SHP77 (cell line): Measurements from ENCODE around the gene TMEM63C.

Source experiments
- DNase-seq, 2 experiments: peaks; one replicate each; lab custom pipeline; 2025; lab: John Stamatoyannopoulos, UW

The TMEM63C gene, protein sequence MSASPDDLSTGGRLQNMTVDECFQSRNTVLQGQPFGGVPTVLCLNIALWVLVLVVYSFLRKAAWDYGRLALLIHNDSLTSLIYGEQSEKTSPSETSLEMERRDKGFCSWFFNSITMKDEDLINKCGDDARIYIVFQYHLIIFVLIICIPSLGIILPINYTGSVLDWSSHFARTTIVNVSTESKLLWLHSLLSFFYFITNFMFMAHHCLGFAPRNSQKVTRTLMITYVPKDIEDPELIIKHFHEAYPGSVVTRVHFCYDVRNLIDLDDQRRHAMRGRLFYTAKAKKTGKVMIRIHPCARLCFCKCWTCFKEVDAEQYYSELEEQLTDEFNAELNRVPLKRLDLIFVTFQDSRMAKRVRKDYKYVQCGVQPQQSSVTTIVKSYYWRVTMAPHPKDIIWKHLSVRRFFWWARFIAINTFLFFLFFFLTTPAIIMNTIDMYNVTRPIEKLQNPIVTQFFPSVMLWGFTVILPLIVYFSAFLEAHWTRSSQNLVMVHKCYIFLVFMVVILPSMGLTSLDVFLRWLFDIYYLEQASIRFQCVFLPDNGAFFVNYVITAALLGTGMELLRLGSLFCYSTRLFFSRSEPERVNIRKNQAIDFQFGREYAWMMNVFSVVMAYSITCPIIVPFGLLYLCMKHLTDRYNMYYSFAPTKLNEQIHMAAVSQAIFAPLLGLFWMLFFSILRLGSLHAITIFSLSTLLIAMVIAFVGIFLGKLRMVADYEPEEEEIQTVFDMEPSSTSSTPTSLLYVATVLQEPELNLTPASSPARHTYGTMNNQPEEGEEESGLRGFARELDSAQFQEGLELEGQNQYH

DNA sequence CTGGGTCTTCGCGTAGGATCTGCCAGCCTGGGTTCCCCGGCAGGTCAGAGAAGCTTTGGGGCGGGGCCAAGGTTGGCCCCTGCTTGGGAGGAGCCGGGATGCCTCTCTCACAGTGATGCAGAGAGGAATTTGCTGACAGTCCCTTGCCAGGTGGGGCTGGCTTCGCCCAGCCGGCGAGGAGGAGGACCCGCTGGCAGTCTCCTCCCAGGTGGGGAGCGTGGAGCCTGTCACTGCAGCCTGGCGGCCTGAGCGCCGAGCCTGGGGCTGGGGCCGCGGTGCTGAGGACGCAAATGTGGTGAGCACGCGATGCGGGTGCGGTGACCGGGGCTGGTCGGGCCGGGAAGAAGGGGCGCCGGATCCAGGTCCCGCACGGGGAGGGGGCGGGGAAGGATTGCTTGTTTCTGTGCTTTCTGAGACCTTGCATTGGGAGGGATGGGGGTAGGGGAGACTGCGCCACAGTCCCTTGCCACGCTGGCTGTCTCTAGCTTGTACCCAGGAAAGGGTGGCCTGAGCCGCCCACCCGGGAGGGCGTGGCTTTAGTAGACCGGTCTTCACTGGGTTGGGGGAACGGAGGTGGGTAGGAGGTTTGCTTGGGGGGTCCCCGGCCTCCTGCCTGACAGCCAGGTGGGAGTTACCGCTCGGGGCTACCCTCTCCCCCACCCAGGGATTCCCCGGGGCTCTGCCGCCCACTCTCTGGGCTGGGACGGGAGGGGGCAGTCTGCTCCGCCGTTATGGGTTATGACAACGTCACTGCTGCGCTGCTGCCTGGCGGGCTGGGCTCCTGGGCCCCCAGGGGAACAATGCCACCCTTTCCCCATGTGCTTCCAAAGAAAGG lies at the start of gene TMEM63C:
Gene TMEM63C, plus strand, starts transcription at position 196 of the 835 bp plus-strand sequence. CDS start 37,016 bp downstream, outside the sequence.
- DNase-seq, result peak; percentile 96 to 98

DNA sequence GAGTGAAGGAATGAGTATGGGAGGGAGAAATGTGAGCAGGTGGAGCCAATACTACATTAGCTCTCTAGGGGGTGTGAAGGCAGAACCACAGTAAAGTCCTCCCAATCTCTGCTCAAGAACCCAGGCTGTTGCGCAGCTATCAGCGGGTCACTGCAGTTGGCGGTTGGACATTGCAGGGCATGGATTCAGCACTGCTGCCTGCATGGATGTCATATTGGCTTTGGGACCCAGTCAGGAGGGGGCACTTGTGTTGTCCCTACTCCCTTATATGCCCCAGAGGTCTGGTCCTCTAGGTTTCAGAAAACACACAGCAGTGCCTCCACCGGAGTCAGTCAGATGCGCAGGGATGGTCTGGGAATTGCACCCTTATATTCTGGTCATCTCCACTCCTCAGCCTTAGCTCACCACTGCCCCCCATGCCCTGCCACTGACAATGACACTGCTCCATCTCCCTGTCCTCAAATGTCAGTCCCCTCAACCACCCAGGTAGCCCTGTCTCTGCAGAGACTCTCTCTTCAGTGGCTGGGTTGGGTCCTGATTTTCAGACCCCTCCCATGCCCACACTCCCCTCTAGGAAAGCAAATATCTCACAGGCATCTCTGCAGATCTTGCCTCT lies 49.6 kb upstream of the TMEM63C start:
- DNase-seq, result no peak

DNA sequence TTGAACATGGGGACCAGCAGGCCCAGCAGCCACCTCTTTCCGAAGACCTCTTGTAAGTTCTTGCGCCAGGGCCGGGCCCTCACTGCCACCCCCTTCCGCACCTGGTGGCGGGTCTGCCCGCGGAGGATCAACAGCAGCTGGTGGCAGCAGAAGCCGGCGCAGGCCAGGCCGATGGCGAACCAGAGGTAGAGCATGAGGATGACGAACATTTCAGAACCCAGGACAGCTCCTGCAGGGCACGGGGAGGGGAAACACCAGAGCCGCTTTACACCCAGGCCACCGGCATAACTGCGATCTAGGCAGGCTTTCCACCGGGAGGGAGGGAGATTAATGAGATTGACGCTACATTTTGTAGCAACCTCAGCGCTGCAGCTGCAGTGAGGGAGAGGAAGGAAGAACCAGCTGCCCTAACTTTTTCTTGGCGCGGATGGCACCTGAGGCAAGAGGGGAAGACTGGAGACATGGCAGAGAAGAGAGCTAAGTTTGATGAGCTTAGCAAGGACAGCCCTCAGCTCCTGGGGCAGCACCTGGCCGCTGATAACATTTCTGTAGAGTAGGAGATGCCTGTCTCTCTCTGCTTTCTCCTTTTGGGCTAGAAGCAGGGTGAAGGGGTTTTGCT lies 47.8 kb upstream of the TMEM63C start:
- no peak for DNase-seq

DNA sequence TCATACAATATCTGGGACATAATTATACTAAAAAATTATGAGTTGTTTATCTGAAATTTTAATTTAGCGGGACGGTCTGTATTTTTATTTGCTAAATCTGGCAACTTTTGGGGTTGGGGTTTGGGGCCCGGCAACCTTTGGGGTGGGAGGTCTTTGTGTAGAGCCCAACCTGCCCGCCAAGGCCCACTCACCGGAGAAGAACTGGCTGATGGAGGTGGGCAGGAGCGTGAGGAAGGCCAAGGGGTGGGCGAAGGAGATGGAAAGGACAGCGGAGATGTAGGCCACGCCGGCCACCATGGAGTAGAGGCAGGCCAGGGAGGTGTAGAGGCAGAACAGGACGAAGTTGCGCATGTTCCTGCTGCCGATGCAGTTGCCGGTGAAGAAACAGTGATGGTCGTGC lies 42.6 kb upstream of the TMEM63C start:
- no peak for DNase-seq

DNA sequence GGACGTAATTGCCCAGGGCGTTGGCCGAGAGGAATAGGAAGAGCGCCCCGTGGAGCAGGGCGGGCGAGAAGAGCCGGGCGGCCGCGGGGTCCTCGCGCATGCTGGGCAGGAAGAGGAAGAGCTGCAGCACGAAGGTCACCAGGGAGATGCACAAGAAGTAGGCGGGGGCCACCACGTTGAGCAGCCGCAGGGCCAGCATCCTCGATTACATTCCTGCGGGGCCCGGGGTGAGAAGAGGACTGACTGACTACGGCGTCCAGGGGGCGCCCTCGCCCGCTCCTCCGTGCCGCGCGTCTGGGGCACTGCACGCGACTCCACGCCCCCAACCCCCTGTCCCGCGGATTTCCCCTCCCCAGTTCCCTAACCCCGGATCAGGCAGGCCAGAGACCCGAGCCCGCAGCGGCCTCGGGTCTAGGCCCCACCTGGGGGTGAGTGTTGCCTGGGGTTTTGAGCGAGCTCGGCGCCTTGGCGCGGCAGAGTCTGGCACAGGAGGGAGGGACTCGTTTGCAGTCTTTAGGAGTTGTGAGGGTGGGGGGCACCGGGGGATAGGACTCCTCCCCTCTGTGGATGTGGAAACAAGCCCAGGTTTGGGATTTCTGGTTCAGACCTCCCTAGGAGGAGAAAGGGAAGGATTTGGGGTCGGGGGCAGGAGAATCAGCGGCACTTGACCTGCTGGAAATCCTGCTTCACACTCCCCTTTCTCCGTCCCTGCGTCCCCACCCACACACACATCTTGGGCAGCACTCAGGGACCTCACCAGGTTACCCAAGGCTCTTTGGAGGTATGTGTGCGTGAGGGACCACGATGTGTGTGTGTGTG lies 41.8 kb upstream of the TMEM63C start:
- peak; percentile 39 to 70 for DNase-seq

DNA sequence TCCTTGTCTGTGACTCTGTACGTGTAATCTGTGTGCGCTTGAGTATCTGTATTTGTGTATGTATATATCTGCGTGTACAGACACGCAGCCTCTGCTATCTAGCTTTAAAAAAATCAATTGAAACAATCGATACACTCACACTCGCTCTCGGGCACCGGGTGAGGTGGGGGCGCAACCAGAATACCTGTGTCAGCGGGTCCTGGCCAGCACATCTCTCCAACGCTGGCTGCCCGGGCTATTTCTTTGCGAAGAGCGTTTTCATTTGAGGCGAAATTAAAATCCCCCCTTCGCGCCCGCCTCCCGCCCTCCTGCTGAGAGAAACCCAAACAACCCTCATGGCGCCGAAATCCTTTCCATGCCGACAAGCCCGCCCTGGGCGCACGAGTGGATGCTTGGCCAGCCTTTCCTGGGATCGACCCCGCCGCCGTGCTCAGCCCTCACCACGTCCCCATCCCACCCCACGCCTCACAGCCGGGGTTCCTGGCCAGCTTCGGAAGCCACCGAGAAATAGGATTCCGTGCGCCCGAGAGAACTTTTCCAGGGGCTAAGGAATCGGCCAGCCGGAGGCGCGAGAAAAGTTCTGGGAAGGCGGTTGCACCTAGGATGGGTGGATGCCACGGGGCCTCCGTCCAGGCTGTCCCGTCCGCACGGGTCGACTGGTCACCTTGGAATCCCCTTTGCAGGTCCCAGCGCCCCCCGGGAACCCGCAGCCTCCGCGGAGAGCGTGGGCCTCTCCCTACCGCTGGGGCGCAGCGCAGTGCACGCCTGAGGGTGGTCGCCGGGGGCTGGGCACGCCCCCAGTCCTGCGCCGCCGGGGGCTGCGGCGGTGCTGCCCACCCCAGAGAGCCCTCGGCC lies 41.0 kb upstream of the TMEM63C start:
- DNase-seq, result no peak

DNA sequence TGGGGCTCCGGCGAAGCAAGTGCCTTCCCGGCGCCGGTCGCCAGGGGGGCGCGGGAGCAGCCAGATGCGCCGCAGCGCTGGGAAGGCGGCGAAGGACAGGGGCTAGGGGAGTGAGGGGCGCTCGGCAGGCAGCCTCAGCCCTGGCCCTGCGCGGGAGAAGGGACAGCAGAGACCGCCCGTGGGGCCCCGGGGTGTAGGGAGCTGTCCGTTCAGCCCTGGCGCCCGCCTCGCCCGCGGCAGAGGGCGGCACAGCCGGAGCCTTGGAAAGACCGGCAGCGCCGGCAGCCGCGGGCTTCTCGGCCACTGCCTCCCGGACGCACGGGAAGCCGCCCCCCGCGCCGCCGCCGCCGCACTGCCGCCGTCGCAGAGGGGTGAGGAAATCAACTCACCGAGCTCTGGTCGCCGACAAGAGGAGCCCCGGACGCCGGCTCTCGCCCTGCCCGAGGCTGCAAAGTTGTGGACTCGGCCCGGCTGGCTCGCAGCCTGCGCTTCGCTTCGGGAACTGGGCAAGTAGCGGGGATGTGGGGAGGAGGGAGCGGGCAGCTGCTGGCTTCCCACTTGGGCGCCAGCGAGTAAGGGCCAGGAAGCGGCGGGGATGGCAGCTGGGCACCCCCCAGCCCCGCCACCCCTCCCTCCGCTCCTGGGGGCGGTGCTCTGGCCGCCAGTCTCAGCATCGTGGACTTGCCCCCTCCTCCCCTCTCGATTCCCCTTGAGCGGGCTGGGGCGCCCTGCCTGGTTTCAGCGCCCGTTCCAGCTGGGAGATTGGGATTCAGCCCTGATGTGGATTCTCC lies 40.2 kb upstream of the TMEM63C start, which contains the start of gene ZDHHC22:
Gene ZDHHC22, minus strand, starts transcription at position 578 of the 791 bp plus-strand sequence. CDS start 2,053 bp downstream, outside the sequence.
- peak; percentile 52 to 72 for DNase-seq

DNA sequence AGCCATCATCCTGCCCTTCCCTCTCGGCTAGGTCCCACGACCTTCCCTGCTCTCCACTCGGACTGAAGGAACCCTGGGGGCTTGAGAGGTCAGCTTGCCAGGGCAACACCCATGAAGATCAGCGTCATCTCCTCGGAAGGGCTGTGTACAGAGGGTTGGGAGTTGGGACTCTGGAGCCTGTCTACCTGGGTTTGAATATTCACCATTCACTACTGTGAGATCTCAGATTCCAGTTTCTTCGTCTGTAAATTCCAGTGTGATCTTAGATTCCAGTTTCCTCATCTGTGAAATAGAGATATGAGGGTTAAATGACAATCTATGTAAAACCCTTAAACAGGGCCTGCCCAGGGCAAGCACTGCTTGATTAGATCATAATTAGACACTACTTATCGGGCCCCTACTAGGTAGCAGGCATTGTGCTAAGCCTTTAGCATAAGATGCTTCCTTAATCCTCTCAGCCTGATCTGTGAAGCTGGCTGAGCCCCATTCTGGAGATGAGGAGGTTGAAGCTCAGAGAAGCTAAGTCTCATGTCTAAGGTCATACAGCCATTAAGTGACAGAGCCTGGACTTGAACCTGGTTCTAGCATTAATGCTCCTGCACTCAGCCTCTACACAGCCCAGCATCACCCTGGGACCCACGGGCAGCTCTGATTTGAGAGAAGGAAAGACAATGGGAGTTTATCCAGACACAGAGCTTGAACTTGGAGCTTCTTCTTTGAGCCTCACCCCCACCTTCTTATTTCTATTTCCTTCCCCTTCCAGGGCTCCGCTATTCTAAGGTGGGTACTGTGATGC lies 39.4 kb upstream of the TMEM63C start:
- DNase-seq, result no peak

DNA sequence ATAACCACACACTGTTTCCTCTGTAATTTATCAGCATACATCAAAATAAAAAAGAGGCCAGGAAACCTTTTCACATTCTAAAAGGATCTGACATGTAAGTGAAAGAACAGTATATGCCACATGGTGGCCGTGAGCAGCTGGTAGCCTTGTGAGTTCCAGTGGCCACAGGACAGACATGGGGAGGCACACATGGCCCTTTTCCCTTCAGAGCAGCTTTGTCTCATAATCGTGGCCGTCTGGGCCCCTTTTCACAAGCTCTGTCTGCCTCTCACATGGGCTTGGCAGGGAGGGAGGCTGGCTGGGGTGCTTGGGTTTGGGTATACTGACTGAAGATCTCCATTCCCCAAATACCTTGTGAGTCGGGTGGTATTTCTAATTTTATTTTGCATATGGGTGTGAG lies 38.5 kb upstream of the TMEM63C start:
- peak; percentile 36 to 43 for DNase-seq

DNA sequence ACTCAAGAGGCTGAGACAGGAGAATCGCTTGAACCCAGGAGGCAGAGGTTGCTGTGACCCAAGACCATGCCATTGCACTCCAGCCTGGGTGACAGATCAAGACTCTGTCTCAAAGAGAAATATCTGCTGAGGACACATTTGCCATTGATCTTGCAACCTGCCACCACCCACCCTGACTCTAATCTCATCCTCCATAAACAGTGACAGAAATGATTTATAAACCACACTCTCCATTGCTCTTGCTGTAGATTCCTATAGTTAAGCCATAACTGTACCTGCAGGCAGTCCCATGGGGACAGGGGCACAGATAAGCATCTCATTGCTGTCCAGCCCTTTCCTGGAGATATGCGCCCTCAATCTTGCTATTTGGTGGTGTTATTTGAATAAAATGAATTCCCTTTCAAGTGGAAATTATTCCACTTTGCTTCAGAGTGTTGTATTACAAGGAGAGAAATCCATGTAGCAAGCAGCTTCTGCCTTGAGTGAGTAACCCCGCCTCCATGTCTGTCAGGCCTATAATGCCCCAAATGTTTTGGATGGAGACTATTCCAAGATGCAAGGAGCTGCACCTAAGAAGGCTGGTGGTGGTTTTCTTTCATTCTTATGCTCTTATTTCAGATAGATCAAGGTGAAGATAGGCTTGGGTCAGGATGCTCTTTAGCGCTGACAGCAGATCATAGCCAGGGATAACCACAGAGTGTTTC lies 37.0 kb upstream of the TMEM63C start:
- no peak for DNase-seq

DNA sequence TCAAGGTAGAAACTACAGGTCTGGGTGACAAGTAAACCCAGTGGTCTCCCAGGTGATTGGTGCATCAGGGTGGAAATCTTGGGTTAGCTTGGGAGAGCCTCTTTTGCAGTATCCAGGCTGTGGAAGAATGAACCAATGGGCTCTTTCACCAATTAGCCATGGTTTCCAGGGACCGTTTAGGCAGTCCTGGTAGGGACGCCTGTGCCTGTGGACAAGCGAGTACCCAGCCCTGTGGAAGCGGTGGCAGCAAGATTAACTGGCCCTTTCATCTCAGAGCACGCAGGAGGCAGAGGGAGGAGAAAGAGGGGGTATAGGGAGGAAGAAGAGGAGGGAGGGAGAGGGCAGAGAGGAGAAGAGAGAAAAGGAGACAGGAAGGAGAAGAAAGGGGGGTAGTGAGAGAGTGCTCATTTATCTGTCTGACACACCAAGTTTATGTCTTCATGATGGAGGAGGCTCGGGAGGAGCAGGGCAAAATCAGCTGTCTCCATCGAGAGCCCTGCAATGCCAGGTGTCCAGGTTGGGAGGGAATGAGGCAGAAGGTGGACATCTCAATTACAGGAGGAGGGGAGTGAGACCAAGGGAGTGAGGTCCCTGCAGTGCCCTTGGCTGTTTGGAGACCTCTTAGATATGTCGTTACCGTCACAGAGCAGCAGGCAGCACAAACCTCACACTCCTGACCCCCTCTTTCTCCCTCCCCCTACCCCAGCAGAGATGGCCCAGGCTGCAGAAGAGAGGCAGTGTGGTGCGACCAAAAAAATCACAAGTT lies 35.4 kb upstream of the TMEM63C start:
- no peak for DNase-seq

DNA sequence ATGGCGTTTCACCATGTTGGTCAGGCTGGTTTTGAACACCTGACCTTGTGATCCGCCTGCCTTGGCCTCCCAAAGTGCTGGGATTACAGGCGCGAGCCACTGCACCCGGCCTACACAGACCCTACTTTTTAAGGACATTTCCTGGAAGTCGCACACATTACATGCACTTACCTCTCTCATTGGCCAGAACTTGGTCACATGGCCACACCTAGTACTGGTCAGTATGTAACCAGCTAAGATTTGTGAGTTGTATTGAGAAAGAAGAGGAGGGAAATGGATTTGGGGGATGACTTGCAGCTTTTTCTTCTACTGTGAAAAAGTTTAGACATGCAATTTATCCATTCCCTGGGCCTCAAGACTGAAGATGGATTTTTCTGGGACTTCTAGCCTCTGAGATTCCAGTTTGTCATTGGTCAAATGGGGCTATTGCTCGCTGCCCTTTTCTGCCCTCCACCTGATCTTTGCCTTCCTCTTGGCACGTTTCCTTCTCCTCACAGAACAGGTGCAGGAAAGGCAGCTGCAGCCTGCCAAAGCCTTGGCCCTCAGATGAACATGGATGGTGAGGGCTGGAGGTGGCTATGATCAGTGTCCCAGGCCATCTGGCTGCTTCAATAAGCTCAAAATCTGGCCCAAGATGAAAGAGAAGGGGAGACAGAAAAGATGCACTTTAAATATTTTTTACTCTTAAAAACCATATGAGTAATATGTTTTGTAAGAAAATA lies 32.9 kb upstream of the TMEM63C start:
- peak; percentile 48 to 57 for DNase-seq

DNA sequence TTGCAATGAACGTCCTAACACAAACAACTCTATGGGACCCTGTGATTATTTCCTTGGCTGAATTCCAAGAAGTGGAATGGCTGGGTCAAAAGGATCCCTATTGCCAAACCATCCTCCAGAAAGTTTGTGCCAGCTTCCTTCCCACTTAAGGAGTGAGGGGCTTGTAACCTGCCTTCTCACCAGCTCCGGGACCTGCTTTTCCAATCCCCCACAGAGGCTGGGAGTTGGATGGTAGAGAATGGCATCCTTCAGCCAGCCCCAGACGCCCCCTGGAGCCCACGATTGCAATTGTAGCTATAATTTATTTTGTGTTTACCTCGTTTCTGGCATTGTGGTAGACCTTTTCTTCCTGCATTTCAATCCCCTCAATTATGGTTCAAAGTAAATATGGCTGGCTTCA lies 30.4 kb upstream of the TMEM63C start:
- peak; percentile 36 to 55 for DNase-seq

DNA sequence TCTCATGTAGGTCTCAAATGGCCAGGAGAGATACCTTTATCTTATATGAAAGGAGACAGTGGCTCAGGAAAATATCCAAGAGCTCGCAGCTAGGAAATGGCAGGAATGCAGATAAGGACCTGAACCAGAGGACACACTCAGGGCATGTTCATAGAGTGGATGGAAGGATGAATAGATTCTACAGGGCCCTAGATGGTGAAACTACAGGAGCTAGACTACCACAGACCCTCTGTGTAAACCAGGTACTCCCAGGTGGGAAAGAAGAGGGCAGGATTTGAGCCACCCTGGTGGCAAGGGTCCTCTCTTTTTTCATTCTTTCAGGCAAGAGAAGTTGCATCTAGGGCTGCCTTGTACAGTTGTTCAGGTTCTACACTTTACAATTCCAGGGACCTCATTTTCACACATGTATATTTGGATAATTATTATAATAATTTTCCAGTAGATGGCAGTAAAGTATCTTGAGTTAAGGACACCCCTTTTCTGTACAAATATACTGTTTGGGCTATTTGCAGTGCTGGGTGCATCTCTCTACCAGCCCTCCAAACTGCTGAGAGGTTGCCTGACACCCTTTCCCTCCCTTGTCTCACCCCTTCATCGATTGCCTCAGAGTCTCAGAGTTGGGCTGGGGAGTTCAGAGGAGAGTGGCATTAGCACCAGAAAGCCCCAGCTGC lies 29.5 kb upstream of the TMEM63C start:
- DNase-seq, result peak; percentile 54 to 58

DNA sequence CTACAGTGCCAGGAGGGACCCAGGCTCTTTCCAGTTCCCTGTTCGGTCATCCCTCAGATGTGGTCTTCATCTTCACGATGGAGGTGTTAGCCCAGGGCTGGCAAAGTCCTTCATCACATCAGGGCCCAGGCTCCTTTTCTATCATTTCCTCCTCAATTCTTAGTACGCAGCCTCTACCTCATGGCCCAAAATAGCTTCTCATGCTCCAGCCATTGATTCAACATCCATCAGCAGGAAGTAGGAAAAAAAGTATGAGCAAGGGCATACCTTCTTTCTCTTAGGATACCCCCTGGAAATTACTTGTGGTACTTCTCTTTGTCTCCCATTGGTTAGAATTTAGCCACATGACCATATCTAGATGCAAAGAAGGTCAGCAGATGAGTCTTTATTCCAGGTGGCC lies 27.8 kb upstream of the TMEM63C start:
- no peak for DNase-seq
